GM12878 (cell line): ENCODE data around the gene RNU6-1. TPM values are rescaled to one million over a fixed set of nuclear protein-coding genes. Genes with fewer than 3 reads are reported as not detected.

Experiments used
- ATAC-seq: fragments of 200-7000 bp; cut with Tn5 transposase; 3 replicates; pipeline ENCODE4 v1.9.1; 2020; ENCODE audit warnings: mild to moderate bottlenecking, moderate library complexity
- BruUV-seq: library from RNA; stranded (reverse); fragments of 400-500 nt; replicated peaks from 2 replicates; lab custom pipeline; 2021; lab: Mats Ljungman, UMichigan
- CTCF ChIA-PET: fragments of 300-600 bp; sonication (Branson Sonifier 250); formaldehyde crosslinking; extraction: SDS; loops from one replicate; lab custom pipeline; 2021; ENCODE audit warnings: inconsistent platforms; lab: Yijun Ruan, JAX
- POLR2A ChIA-PET: fragments of 350-600 bp; formaldehyde crosslinking; extraction: SDS; loops from one replicate; lab custom pipeline; 2021; ENCODE audit warnings: inconsistent platforms; lab: Charles Lee
- RAD21 ChIA-PET: fragments of 300-600 bp; sonication (Branson Sonifier 250); formaldehyde crosslinking; loops from one replicate; lab custom pipeline; 2023; ENCODE audit warnings: antibody characterized with exemption; ENCODE audit not compliant: unreplicated experiment; lab: Charles Lee
- SMC1A ChIA-PET: fragments of 300-600 bp; sonication (Branson Sonifier 250); formaldehyde crosslinking; loops from one replicate; lab custom pipeline; 2023; ENCODE audit not compliant: unreplicated experiment, uncharacterized antibody; lab: Charles Lee
- DNase-seq: peaks from one replicate; pipeline ENCODE4 v3.0.0-alpha.2; 2011; ENCODE audit warnings: low read depth, low spot score
- FAIRE-seq: peaks from 3 replicates; lab custom pipeline; 2011; peaks lifted over from hg19 to GRCh38; lab: Jason Lieb, UNC
- H2AFZ ChIP-seq: 2 replicates; pipeline ENCODE4 v1.6.0; 2011; ENCODE audit warnings: low read depth, low read length, control low read depth; ENCODE audit not compliant: control insufficient read depth
- H3K27ac ChIP-seq: 2 replicates; pipeline ENCODE4 v1.5.1; 2011; ENCODE audit warnings: control low read depth; ENCODE audit not compliant: control insufficient read depth, insufficient read depth
- H3K27me3 ChIP-seq, 2 experiments: replicated peaks in 1 of 2; 2 replicates each; pipeline versions ENCODE4 v1.6.0 to v1.6.1; 2011; ENCODE audit warnings: low read length in 1 of 2; ENCODE audit not compliant: control insufficient read depth in 2 of 2, insufficient read depth in 2 of 2
- H3K36me3 ChIP-seq, 2 experiments: 2 replicates each; pipeline ENCODE4 v1.5.1; 2011; ENCODE audit warnings: low read length in 1 of 2; ENCODE audit not compliant: control insufficient read depth in 2 of 2, insufficient read depth in 2 of 2
- H3K4me1 ChIP-seq: 2 replicates; pipeline ENCODE4 v1.6.1; 2011; ENCODE audit warnings: mild to moderate bottlenecking, low read length, moderate library complexity, mixed read lengths; ENCODE audit not compliant: control insufficient read depth, insufficient read depth
- H3K4me2 ChIP-seq: 2 replicates; pipeline ENCODE4 v1.6.0; 2011; ENCODE audit warnings: control low read depth; ENCODE audit not compliant: control insufficient read depth, insufficient read depth
- H3K4me3 ChIP-seq: fragments of 200-600 bp; sonication (generic); 2 replicates; pipeline ENCODE4 v1.5.1; 2016
- H3K79me2 ChIP-seq: 2 replicates; pipeline ENCODE4 v1.6.0; 2011; ENCODE audit warnings: low read length; ENCODE audit not compliant: control insufficient read depth, insufficient read depth
- H3K9ac ChIP-seq: 2 replicates; pipeline ENCODE4 v1.8.0; 2011; ENCODE audit warnings: low read length, control low read depth, mixed read lengths; ENCODE audit not compliant: control insufficient read depth, insufficient read depth
- H3K9me3 ChIP-seq: replicated peaks from 3 replicates; pipeline ENCODE4 v1.5.1; 2011; ENCODE audit warnings: mild to moderate bottlenecking, low read length; ENCODE audit not compliant: control insufficient read depth, insufficient read depth
- H4K20me1 ChIP-seq: 2 replicates; pipeline ENCODE4 v1.6.0; 2011; ENCODE audit not compliant: control insufficient read depth, insufficient read depth
- ATF7 ChIP-seq: fragments of 450-650 bp; IDR thresholded peaks from 2 replicates; pipeline ENCODE4 v1.6.1; 2016; ENCODE audit warnings: low read depth, mild to moderate bottlenecking
- BHLHE40 ChIP-seq, 2 experiments: fragments of 450-650 bp in 1 of 2; IDR thresholded peaks; 2 replicates each; pipeline ENCODE4 v1.6.1; 2011 to 2017; ENCODE audit warnings: low read depth in 2 of 2, borderline replicate concordance in 1 of 2, improper control_type of control experiment in 1 of 2, low read length in 1 of 2, mild to moderate bottlenecking in 1 of 2
- ETV6 ChIP-seq, 2 experiments: fragments of 450-650 bp in 1 of 2; IDR thresholded peaks in 1 of 2; conservative IDR thresholded peaks in 1 of 2; 2 replicates each; pipeline ENCODE4 v1.6.1; 2014; ENCODE audit warnings: antibody characterized with exemption in 1 of 2, borderline replicate concordance in 1 of 2, low read depth in 1 of 2, mild to moderate bottlenecking in 1 of 2, moderate library complexity in 1 of 2
- MEF2A ChIP-seq: IDR thresholded peaks from 2 replicates; pipeline ENCODE4 v1.6.1; 2011; ENCODE audit warnings: low read depth, mild to moderate bottlenecking, low read length, moderate library complexity; ENCODE audit not compliant: insufficient read depth
- MYB ChIP-seq: fragments of 150-350 bp; IDR thresholded peaks from 2 replicates; pipeline ENCODE4 v1.6.1; 2014; ENCODE audit warnings: mild to moderate bottlenecking, low read depth, low read length, borderline replicate concordance
- NRF1 ChIP-seq: conservative IDR thresholded peaks from 2 replicates; pipeline ENCODE4 v1.6.1; 2011; ENCODE audit warnings: mild to moderate bottlenecking, low read depth, low read length, improper control_type of control experiment
- POLR2A ChIP-seq: IDR thresholded peaks from 2 replicates; pipeline ENCODE4 v1.6.1; 2011; ENCODE audit warnings: low read depth, mild to moderate bottlenecking, low read length
- RAD21 ChIP-seq: IDR thresholded peaks from 2 replicates; pipeline ENCODE4 v1.6.1; 2011; ENCODE audit warnings: mild to moderate bottlenecking, low read depth, low read length, moderate library complexity; ENCODE audit not compliant: insufficient read depth
- RUNX3 ChIP-seq: IDR thresholded peaks from 2 replicates; pipeline ENCODE4 v1.6.1; 2012; ENCODE audit warnings: low read length, inconsistent platforms
- SMARCA5 ChIP-seq: fragments of 450-650 bp; IDR thresholded peaks from 2 replicates; pipeline ENCODE4 v1.6.1; 2017; ENCODE audit warnings: mild to moderate bottlenecking
- SP1 ChIP-seq: IDR thresholded peaks from one replicate; pipeline ENCODE4 v1.6.1; 2011; ENCODE audit warnings: low read depth, low read length
- TCF12 ChIP-seq: IDR thresholded peaks from 2 replicates; pipeline ENCODE4 v1.6.1; 2011; ENCODE audit warnings: low read depth, mild to moderate bottlenecking, low read length
- WGBS: methylation state at CpG from one replicate; pipeline ENCODE4 v1.1.6; 2016; ENCODE audit warnings: low lambda C conversion rate; ENCODE audit not compliant: insufficient replicate concordance, insufficient coverage; ENCODE audit errors: missing lambda C conversion rate; 5-methylcytosine and 5-hydroxymethylcytosine counted together
- in situ Hi-C: fragments of 300-500 bp; cut with MboI; formaldehyde crosslinking; loops from 9 replicates; pipeline ENCODE4 v1.14.3; 2018; ENCODE audit warnings: mixed read lengths
- intact Hi-C: fragments of 100-400 bp; cut with micrococcal nuclease; formaldehyde crosslinking; loops from one replicate; pipeline ENCODE4 v1.14.2; 2022; ENCODE audit not compliant: unreplicated experiment
- polyA plus RNA-seq, 11 experiments: library from polyadenylated mRNA; depleted of rRNA in 4 of 11; unstranded in 6 of 11; stranded (reverse) in 5 of 11; fragments of >200 nt; fragmentation: Nextera tagmentation in 4 of 11; fragmentation: Illumina TruSeq in 1 of 11; extraction: Ambion mirVana in 4 of 11; extraction: Trizol in 1 of 11; gene quantifications; 1 replicate in 1 of 11; 2 replicates in 10 of 11; pipeline versions ENCODE4 v1.2.1 to v1.2.3, GENCODE V29; 2011 to 2016; ENCODE audit warnings: inconsistent platforms in 2 of 11, missing spikeins in 2 of 11, low read depth in 1 of 11
- total RNA-seq, 4 experiments: library from RNA; depleted of rRNA in 3 of 4; stranded (reverse); fragments of >200 nt in 3 of 4; fragmentation: Illumina TruSeq in 1 of 4; extraction: Trizol in 1 of 4; gene quantifications; 2 replicates each; pipeline versions ENCODE4 v1.2.1 to v1.2.3, GENCODE V29; 2013 to 2021
- TF ChIP-seq, protein P1 (sequence below): fragments of 150-350 bp; IDR thresholded peaks from 2 replicates; pipeline ENCODE4 v1.6.1; 2016; ENCODE audit warnings: low read depth, low read length
- TF ChIP-seq, protein P2 (sequence below): IDR thresholded peaks from 2 replicates; pipeline ENCODE4 v1.6.1; 2011; ENCODE audit warnings: borderline replicate concordance, low read depth, mild to moderate bottlenecking, moderate library complexity, low read length; ENCODE audit not compliant: insufficient read depth, poor library complexity, severe bottlenecking

The RNU6-1 gene
- total and polyA plus RNA-seq, 10 of the 15 experiments (the other 5 are each of a cell fraction or from before 2014, with no cell fraction given), result not detected

DNA sequence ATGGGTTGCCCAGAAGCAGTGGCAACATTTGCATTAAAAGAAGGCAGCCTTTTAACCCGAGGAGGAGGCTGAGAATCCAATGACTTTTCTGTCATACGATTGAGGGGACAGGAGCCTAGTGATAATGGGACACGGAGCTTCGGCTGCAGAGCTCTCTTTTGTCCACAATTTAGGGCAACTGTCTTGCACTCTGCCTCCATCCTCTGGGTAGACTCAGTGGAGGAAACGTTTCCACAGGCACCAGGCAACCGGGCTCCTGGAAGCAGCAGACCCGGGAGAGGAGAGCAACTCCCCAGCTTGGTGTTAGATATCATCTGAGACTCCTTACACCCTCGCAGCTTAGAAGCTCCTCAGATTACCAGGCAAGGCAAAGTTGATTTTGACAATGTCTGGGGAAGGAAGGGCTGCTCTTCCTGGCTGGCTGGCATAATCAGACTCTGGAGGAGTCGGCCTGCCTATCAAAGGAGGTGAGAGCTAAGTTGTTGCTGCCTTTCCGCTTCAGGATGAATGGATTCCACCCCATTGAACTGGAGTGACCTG, 43.5 kb upstream of the RNU6-1 start (continued):
- TF ChIP-seq ETV6 (conservative IDR thresholded peaks at IDR 0.05 in 1 of 2, IDR thresholded peaks at IDR 0.05 in 1 of 2; ENCODE audit: borderline replicate concordance in 1 of 2, low read depth in 1 of 2) (no peak), POLR2A (no peak), RAD21 (no peak), RUNX3 (no peak)

DNA sequence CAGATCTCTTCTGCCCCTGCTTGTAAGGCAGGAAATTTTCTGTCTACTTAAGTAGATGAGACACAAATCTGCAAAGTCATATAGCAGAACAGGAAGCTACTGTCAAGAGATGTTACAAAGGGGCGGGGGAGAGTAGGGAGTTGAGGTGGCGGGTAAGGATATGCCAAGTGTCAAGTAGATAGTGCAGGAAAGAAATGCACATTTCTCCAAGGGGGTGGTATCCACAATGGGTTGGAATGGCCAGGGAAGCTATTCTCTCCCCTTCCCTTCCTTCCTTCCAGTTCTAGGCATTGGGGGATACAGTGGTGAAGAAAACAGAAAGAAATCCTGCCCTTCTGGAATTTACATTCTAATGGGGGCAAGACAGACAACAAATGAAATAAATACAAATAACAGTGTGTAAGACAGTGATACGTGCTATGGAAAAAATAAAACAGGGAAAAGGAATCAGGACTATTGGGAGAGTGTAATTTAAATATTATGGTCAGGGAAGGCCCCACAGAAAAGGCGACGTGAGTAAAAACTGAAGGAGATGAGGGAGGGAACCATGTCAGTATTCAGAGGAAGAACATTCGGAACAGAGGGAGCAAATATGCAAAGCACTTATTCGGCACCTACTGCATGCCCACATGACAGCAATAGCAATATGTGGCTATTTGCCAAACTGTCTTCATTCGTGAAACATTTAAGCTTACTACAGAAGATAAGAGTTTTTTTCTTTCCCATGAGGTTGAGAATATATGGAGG, 42.8 kb upstream of the RNU6-1 start:
- in situ Hi-C loops (no loop called here), intact Hi-C loops (no loop called here)
- 76% methylated on average over 8 of the region's 8 CpGs for WGBS
- Histone ChIP-seq H3K4me1 (peaks cover 9% of the 10 kb centered on the region), H3K4me3 (no peak overlapping the region), H3K9me3 (no peaks in the 10 kb centered on the region; the same call in 2 of the 3 replicates), H3K9ac (no peak overlapping the region), H3K36me3 (no peaks in the 10 kb centered on the region), H4K20me1 (no peaks in the 10 kb centered on the region), H3K4me2 (no peak overlapping the region), H2AFZ (no peak overlapping the region; the same call in 1 of the 2 replicates), H3K27me3 (no peaks in the 10 kb centered on the region), H3K79me2 (no peaks in the 10 kb centered on the region), H3K27ac (no peak overlapping the region)
- no peak for ATAC-seq
- FAIRE-seq, result no peak
- ChIA-PET POLR2A (interaction anchor here (1.6 kb wide), 1 partner anchor 11 kb away, joined by 3 read pairs; no protein-coding TSS in a partner anchor), SMC1A (interaction anchor here (0.7 to 2.4 kb wide), 6 partner anchors 9 to 79 kb away, joined by 3 to 12 read pairs (median 5); no protein-coding TSS in a partner anchor), RAD21 (interaction anchor here (1.1 to 1.4 kb wide), 2 partner anchors 19 to 27 kb away, joined by 3 read pairs; no protein-coding TSS in a partner anchor), CTCF (interaction anchor here (0.5 to 1.0 kb wide), 3 partner anchors 9 to 107 kb away, joined by 3 read pairs; no protein-coding TSS in a partner anchor)
- no TSS peak for BruUV-seq
- no peak for DNase-seq
- TF ChIP-seq, protein P1, sequence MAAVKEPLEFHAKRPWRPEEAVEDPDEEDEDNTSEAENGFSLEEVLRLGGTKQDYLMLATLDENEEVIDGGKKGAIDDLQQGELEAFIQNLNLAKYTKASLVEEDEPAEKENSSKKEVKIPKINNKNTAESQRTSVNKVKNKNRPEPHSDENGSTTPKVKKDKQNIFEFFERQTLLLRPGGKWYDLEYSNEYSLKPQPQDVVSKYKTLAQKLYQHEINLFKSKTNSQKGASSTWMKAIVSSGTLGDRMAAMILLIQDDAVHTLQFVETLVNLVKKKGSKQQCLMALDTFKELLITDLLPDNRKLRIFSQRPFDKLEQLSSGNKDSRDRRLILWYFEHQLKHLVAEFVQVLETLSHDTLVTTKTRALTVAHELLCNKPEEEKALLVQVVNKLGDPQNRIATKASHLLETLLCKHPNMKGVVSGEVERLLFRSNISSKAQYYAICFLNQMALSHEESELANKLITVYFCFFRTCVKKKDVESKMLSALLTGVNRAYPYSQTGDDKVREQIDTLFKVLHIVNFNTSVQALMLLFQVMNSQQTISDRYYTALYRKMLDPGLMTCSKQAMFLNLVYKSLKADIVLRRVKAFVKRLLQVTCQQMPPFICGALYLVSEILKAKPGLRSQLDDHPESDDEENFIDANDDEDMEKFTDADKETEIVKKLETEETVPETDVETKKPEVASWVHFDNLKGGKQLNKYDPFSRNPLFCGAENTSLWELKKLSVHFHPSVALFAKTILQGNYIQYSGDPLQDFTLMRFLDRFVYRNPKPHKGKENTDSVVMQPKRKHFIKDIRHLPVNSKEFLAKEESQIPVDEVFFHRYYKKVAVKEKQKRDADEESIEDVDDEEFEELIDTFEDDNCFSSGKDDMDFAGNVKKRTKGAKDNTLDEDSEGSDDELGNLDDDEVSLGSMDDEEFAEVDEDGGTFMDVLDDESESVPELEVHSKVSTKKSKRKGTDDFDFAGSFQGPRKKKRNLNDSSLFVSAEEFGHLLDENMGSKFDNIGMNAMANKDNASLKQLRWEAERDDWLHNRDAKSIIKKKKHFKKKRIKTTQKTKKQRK, result no peak
- TF ChIP-seq MEF2A (no peak), NRF1 (no peak), SP1 (no peak), BHLHE40 (IDR thresholded peaks at IDR 0.05; ENCODE audit: borderline replicate concordance in 1 of 2, low read depth in 2 of 2, low read length in 1 of 2) (no peak), ATF7 (no peak), SMARCA5 (no peak), TCF12 (no peak), MYB (no peak)
- TF ChIP-seq, protein P2, sequence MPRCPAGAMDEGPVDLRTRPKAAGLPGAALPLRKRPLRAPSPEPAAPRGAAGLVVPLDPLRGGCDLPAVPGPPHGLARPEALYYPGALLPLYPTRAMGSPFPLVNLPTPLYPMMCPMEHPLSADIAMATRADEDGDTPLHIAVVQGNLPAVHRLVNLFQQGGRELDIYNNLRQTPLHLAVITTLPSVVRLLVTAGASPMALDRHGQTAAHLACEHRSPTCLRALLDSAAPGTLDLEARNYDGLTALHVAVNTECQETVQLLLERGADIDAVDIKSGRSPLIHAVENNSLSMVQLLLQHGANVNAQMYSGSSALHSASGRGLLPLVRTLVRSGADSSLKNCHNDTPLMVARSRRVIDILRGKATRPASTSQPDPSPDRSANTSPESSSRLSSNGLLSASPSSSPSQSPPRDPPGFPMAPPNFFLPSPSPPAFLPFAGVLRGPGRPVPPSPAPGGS, result no peak
